Kidney epithelial cell (primary cell): ENCODE data around the gene SETD1B. TPM values are rescaled to one million over a fixed set of nuclear protein-coding genes. Genes with fewer than 3 reads are reported as not detected.

Source experiments
- DNase-seq: peaks from one replicate; pipeline ENCODE4 v3.0.0-alpha.2; 2010; ENCODE audit warnings: low read depth
- H3K27me3 ChIP-seq: 2 replicates; pipeline ENCODE4 v1.6.0; 2011; ENCODE audit warnings: low read length; ENCODE audit not compliant: control insufficient read depth, insufficient read depth
- H3K36me3 ChIP-seq: 2 replicates; pipeline ENCODE4 v1.5.1; 2011; ENCODE audit warnings: low read length; ENCODE audit not compliant: control insufficient read depth, insufficient read depth
- H3K4me3 ChIP-seq: 2 replicates; pipeline ENCODE4 v1.5.1; 2011; ENCODE audit warnings: low read depth, mild to moderate bottlenecking, control low read depth, low read length
- total RNA-seq: library from RNA; depleted of rRNA; stranded (reverse); fragments of >200 nt; gene quantifications from 2 replicates; pipeline ENCODE4 v1.2.3, GENCODE V29; 2015
- TF ChIP-seq, protein P1 (sequence below): IDR thresholded peaks from 2 replicates; pipeline ENCODE4 v1.5.1; 2011; ENCODE audit warnings: mild to moderate bottlenecking, moderate library complexity, low read length, control low read depth, inconsistent platforms; ENCODE audit not compliant: insufficient read depth, poor library complexity, severe bottlenecking

Gene SETD1B
- total RNA-seq, 1 donor from 2014 or later: 8.1 TPM

DNA sequence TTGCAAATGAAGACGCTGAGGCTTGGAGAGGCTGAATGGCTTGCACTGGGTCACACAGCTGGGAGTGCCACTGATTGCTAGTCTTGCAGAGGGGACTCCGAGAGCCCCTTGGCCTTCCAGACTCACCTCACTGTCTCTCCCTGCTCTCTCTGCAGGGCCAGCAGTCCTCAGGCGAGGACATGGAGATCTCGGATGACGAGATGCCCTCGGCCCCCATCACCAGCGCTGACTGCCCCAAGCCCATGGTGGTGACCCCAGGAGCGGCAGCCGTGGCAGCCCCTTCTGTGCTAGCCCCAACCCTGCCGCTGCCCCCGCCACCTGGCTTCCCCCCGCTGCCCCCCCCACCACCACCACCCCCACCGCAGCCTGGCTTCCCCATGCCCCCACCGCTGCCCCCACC, 10.1 kb downstream of the SETD1B start:
- TF ChIP-seq, protein P1, sequence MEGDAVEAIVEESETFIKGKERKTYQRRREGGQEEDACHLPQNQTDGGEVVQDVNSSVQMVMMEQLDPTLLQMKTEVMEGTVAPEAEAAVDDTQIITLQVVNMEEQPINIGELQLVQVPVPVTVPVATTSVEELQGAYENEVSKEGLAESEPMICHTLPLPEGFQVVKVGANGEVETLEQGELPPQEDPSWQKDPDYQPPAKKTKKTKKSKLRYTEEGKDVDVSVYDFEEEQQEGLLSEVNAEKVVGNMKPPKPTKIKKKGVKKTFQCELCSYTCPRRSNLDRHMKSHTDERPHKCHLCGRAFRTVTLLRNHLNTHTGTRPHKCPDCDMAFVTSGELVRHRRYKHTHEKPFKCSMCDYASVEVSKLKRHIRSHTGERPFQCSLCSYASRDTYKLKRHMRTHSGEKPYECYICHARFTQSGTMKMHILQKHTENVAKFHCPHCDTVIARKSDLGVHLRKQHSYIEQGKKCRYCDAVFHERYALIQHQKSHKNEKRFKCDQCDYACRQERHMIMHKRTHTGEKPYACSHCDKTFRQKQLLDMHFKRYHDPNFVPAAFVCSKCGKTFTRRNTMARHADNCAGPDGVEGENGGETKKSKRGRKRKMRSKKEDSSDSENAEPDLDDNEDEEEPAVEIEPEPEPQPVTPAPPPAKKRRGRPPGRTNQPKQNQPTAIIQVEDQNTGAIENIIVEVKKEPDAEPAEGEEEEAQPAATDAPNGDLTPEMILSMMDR: no peak
- no peak overlapping the region for H3K4me3 ChIP-seq
- DNase-seq: no peak
- peaks cover 3% of the 10 kb centered on the region for H3K36me3 ChIP-seq
- no peaks in the 10 kb centered on the region for H3K27me3 ChIP-seq

DNA sequence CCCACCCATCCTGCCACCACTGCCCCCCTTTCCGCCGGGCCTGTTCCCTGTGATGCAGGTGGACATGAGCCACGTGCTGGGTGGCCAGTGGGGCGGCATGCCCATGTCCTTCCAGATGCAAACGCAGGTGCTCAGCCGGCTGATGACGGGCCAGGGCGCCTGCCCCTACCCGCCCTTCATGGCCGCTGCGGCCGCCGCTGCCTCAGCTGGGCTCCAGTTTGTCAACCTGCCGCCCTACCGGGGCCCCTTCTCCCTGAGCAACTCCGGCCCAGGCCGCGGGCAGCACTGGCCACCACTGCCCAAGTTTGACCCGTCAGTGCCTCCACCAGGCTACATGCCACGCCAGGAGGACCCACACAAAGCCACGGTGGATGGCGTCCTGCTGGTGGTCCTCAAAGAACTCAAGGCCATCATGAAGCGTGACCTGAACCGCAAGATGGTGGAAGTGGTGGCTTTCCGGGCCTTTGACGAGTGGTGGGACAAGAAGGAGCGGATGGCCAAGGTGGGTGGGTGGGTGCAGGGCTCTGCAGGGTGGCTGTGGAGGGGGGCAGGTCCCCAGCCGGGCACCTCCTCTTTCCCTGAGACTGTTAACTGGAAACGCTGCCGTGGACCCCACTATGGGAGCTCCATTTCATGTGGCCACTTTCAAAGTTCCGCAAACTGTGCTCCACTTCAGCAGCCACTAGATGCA, 10.8 kb downstream of the SETD1B start:
- H3K36me3 ChIP-seq: peaks cover 3% of the 10 kb centered on the region
- TF ChIP-seq, protein P1: no peak
- H3K27me3 ChIP-seq: no peaks in the 10 kb centered on the region
- DNase-seq: no peak
- H3K4me3 ChIP-seq: no peak overlapping the region

DNA sequence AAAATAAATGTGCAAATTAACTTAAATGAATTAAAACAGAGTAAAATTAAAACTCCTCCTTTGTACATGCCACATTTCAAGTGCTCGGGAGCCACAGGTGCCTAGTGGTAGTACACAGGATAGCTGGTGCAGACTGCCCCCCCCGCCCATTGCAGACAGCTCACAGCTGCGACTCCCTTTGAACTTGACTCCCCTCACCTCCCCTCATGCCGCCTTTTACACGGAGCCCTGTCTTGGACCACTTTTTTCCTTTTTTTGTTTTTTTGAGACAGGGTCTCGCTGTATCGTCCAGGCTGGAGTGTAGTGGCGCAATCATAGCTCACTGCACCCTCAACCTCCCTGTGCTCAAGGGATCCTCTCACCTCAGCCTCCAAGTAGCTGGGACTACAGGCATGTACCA, 11.5 kb downstream of the SETD1B start:
- peaks cover 5% of the 10 kb centered on the region for H3K36me3 ChIP-seq
- H3K4me3 ChIP-seq: no peak overlapping the region
- no peak for DNase-seq
- TF ChIP-seq, protein P1: no peak
- no peaks in the 10 kb centered on the region for H3K27me3 ChIP-seq

DNA sequence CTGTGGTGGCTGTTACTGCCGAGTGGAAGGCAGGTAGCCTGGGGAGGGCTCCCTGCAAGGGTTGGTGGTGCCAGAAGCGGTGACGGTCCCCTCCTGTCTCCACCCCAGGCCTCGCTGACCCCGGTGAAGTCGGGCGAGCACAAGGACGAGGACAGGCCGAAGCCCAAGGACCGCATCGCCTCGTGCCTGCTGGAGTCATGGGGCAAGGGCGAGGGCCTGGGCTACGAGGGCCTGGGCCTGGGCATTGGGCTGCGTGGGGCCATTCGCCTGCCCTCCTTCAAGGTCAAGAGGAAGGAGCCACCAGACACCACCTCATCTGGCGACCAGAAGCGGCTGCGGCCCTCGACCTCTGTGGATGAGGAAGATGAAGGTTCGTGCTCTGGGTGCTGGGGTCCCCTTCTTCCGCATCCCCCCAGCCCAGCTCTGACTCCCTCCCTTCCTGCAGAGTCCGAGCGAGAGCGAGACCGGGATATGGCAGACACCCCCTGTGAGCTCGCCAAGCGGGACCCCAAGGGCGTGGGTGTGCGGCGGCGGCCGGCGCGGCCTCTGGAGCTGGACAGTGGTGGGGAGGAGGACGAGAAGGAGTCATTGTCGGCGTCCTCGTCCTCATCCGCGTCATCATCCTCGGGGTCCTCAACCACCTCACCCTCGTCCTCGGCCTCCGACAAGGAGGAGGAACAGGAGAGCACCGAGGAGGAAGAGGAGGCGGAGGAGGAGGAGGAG, 13.3 kb downstream of the SETD1B start:
- no peak overlapping the region for H3K4me3 ChIP-seq
- peaks cover 5% of the 10 kb centered on the region for H3K36me3 ChIP-seq
- TF ChIP-seq, protein P1: no peak
- no peaks in the 10 kb centered on the region for H3K27me3 ChIP-seq
- no peak for DNase-seq

DNA sequence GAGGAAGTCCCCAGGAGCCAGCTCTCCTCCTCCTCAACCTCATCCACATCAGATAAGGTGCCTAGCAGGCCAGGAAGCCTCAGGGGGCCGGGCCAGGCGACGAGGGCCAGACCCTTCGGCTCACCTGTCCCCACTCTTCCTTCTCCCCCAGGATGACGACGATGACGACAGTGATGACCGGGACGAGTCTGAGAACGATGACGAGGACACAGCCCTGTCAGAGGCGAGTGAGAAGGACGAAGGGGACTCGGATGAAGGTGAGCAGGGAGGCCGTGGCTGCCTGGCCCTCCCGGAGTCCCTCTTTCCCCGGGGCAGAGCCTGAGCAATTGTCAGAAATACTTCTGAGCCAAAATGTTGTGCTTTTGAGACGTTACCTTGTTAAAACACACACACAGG, 13.8 kb downstream of the SETD1B start:
- TF ChIP-seq, protein P1: no peak
- DNase-seq: no peak
- H3K4me3 ChIP-seq: no peak overlapping the region
- H3K36me3 ChIP-seq: peaks cover 5% of the 10 kb centered on the region
- no peaks in the 10 kb centered on the region for H3K27me3 ChIP-seq
